Smooth muscle cell of the brain vasculature (primary cell): ENCODE measurements around the gene SGCD.

ENCODE experiments used
- DNase-seq: peaks from one replicate; pipeline ENCODE4 v3.0.0-alpha.2; 2012; ENCODE audit warnings: low read depth, low spot score

The SGCD gene

DNA sequence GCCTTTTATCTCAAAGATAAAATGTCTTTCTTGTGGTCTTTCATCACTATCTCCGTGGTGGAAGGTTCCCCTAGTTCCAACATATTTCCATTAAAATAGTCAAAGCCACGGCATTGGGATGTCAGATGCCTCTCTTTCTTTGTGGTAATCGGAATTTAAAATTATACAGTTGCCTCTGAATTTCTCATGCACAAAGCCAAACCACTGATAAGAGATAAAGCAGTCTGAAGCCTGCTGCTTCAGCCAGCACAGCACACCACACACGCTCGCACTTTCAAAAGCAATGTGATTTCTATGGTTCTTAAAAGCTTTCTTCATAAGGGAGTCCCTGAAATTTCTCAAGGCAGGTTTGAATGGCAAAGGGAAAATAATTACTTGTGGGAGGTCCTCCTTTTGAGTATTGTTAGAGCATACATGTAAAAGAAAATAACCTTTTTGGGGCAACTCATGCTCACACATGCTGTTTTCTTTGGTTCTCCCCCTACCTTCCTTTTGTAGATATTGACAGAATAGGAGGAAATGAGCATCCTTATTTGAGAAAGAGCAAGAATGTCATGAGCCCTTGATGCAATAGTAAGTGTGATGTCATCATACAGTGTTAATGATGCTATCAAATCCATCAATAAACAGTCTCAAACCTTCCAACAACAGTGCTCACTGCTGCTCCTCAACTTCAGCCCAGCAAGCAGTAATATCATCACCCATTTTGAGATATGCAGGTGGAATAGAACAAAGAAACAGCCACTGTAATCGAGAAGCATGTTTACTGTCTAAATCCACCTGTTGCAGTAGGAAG, 437.4 kb downstream of the SGCD start:
- no peak for DNase-seq

DNA sequence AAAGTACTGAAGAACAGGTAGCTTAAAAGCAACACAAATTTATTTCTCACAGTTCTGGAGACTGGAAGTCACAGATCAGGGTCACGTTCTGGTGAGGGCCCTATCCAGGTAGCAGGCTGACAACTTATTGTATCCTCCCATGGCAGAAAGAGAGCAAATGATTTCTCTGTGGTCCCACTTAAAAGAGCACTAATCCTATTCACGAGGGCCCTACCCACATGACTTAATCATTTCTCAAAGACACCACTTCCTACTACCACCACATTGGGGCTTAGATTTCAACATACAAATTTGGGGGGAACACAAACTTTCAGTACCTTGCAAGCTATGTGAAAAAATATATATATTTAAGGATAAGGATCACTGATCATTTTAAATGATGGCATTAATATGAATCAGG, 447.3 kb downstream of the SGCD start:
- no peak for DNase-seq

- no peak for DNase-seq
Observed at GRCh38 chr5:156778139-156778706, 451.3 kb downstream of the SGCD start.

GRCh38 chr5:156778752-156779151, 451.8 kb downstream of the SGCD start:
- DNase-seq: no peak

- DNase-seq: no peak
Observed at GRCh38 chr5:156779436-156779835, 452.5 kb downstream of the SGCD start.

GRCh38 chr5:156783092-156783491, 456.1 kb downstream of the SGCD start:
- no peak for DNase-seq

DNA sequence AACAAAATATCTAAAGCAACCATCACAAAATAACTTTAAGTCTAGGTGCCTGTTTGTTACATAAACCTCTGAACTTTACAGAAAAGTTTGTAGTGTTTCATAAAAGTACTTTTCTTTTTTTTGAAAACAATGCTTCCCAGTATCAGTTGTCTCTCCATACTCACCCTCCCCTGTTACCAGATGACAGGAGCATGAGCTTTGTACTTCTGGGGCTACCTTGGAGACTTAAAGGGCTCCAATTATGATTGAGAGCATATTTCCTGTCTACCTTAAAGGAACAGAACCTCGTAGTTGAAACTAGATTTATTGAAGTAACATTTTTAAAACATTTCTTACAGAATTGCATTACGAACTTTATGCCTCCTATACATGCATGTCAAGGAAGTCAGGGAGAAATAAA, 467.7 kb downstream of the SGCD start:
- DNase-seq: no peak

DNA sequence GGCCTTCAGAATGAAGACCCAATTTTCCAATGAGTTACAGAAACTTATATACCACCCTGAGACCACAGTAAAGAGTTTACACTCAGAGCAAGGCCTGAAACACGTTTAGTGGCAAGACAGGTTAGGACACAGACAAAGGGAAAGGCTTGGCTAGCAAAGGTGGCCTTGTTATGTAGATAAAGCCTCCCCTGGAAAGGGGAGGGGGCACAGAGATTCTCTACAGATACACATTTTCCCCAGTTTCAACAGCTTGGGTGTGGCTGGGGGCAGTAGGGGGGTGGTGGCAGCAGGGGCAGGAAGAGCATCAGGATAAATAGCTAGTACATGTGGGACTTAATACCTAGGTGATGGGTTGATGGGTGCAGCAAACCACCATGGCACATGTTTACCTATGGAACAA, 471.2 kb downstream of the SGCD start:
- DNase-seq: no peak

DNA sequence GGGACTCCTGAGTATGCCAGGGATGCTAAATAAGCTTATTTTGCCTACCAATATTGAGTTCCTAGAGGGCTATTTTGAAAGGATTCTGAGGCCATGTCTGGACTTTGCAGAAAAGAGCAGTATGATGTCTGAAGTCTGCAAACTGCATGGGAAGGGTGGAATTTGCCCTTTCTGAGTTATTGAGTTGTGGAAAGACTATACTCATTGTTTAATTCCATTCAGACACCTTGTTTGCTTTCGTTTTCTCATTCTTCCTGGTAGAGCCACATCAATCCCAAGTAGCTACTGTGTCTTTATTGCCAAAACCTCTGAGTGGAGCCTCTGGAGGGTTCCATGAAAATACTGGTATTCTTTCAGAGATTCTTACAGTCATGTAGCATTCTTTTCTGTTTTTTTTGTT, 472.2 kb downstream of the SGCD start:
- DNase-seq: no peak

- no peak for DNase-seq
Observed at GRCh38 chr5:156800929-156801328, 474.0 kb downstream of the SGCD start.

DNA sequence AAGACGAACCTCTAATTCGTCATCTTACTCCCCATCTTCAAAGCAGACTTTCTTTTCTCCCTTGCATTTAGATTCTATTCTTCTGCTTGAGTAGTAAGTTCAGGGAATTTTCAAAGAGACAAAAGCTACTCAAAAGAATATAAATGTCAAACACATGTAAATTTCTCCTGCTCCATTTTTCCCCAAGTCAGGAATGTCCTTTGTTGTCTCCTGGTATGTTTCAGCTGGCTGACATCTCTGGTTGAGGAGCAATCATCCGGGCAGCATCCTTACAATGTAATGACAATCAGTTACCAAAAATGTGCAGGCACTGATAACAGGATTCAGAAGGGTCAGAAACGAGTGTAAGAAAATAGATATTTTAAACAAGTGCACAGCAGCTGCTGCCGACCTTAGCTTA, 475.5 kb downstream of the SGCD start:
- no peak for DNase-seq

GRCh38 chr5:156803404-156803803, 476.4 kb downstream of the SGCD start:
- DNase-seq: no peak

- no peak for DNase-seq
Observed at GRCh38 chr5:156812959-156813358, 486.0 kb downstream of the SGCD start.

GRCh38 chr5:156815988-156816599, 489.1 kb downstream of the SGCD start:
- no peak for DNase-seq
